IPS-18a (cell line): Measurements from ENCODE around the gene CDKN2C.
A peak's percentile ranks its signal among the peaks of the same experiment; 100 is the strongest.

Experiments used
- H3K27ac ChIP-seq: one replicate; pipeline ENCODE4 v1.5.1; 2013; ENCODE audit warnings: low read length
- H3K27me3 ChIP-seq: one replicate; pipeline ENCODE4 v1.6.1; 2013; ENCODE audit warnings: mild to moderate bottlenecking, low read length; ENCODE audit not compliant: control insufficient read depth, insufficient read depth
- H3K36me3 ChIP-seq: one replicate; pipeline ENCODE4 v1.6.1; 2013; ENCODE audit warnings: low read depth, low read length; ENCODE audit not compliant: control insufficient read depth
- H3K4me1 ChIP-seq: one replicate; pipeline ENCODE4 v1.6.1; 2013; ENCODE audit warnings: low read depth, low read length; ENCODE audit not compliant: control insufficient read depth
- H3K4me3 ChIP-seq: one replicate; pipeline ENCODE4 v1.5.1; 2013; ENCODE audit warnings: low read length
- H3K9ac ChIP-seq: one replicate; pipeline ENCODE4 v1.6.1; 2013; ENCODE audit warnings: mild to moderate bottlenecking, low read length, moderate library complexity
- H3K9me3 ChIP-seq: one replicate; pipeline ENCODE4 v1.6.1; 2013; ENCODE audit warnings: low read depth, low read length; ENCODE audit not compliant: control insufficient read depth

Gene CDKN2C

DNA sequence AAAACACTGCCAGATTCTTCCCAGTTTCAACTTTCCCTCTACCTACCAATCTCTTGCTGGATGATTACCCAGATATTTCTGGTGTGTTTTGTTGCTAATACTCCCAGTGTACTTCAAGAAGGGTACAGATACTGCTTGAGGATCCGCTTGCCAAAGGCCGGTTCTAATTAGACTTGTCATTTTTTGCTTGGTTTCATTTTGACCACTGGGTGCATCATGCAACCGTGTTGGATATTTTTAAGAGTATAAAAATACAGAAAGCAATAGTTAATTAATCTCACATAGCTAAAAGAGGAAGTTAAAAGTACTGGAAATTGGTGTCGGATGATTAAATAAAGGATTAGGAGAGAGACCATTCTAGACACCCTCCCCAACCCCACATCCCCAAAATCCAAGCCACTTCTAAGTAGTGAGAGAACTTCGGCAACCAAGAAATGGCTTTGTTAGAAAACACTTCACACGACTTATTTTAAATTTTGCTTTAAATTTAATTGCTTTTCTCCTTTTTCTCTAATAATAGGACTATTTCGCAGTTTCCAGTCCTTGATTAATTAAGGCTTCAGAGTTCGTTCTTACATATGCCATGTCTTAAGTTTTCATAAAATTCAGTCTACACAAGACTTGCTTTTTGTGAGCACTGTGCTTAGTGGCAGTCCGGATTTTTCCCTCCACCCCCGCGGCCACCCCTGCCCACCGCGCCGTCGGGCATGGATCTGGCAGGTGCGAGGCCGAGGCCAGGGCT, 2.5 kb upstream of the CDKN2C start:
- H3K36me3 ChIP-seq, result no peaks in the 10 kb centered on the region
- H3K27ac ChIP-seq, result no peak overlapping the region
- H3K4me1 ChIP-seq, result peaks cover 13% of the 10 kb centered on the region
- H3K9ac ChIP-seq, result no peak overlapping the region
- H3K9me3 ChIP-seq, result no peaks in the 10 kb centered on the region
- H3K4me3 ChIP-seq, result peak overlapping the region; percentile 56
- peaks cover 91% of the 10 kb centered on the region for H3K27me3 ChIP-seq

DNA sequence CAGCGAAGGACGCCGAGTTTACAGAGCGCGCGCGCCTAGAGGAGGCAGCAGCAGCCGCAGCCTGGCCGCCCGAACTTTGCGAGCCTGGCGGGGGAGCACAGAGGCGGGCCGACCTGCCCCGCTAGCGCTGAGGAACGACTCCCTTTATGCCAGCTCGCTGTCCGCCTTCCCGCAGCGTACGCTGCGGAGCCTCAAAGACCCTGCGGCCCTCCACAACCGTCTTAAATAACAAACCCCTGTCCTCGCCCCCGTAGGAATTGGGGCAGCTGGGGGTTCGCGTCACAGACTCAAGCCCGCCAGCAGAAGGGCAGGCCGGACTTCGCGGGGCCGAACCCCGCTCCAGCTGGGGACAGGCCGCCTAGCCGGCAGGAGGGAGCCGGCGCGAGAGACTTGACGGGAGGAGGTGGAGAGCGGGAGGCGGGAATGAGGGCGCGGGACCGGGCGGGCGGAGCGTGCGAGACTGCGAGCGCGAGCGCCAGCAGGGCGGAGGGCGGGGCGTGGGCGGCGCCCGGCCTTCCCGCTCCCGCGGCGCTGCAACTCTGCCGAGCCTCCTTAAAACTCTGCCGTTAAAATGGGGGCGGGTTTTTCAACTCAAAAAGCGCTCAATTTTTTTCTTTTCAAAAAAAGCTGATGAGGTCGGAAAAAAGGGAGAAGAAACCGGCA, 1.8 kb upstream of the CDKN2C start:
- Histone ChIP-seq H3K27ac (no peak overlapping the region), H3K4me3 (peak overlapping the region; percentile 56), H3K36me3 (no peaks in the 10 kb centered on the region), H3K27me3 (peaks cover 93% of the 10 kb centered on the region), H3K4me1 (peaks cover 13% of the 10 kb centered on the region), H3K9ac (no peak overlapping the region), H3K9me3 (no peaks in the 10 kb centered on the region)

DNA sequence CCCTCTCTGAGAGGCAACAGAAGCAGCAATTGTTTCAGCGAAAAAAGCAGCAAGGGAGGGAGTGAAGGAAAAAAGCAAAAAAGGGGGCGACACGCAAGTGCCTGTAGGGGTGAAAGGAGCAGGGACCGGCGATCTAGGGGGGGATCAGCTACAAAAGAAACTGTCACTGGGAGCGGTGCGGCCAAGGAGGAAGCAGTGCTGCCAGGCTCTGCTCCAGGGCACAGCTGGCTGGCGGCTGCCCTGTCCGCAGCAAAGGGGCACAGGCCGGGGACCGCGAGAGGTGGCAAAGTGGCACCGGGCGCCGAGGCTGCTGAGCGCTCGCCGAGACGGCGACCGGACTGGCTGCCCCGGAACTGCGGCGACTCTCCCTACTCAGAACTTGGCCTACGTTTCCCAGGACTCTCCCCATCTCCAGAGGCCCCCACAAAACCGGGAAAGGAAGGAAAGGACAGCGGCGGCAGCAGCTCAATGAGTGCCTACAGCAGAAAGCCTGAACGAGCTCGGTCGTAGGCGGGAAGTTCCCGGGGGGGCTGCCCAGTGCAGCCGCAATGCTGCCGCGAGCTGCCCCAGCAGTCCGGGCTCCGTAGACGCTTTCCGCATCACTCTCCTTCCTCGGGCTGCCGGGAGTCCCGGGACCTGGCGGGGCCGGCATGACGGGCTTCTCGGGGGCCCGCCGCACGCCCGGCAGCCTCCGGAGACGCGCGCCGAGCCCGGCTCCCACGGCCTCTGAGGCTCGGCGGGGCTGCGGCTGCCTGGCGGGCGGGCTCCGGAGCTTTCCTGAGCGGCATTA, 1.0 kb upstream of the CDKN2C start:
- peaks cover 96% of the 10 kb centered on the region for H3K27me3 ChIP-seq
- no peaks in the 10 kb centered on the region for H3K9me3 ChIP-seq
- H3K36me3 ChIP-seq, result no peaks in the 10 kb centered on the region
- peak overlapping the region; percentile 56 for H3K4me3 ChIP-seq
- no peak overlapping the region for H3K9ac ChIP-seq
- H3K4me1 ChIP-seq, result peaks cover 13% of the 10 kb centered on the region
- no peak overlapping the region for H3K27ac ChIP-seq

DNA sequence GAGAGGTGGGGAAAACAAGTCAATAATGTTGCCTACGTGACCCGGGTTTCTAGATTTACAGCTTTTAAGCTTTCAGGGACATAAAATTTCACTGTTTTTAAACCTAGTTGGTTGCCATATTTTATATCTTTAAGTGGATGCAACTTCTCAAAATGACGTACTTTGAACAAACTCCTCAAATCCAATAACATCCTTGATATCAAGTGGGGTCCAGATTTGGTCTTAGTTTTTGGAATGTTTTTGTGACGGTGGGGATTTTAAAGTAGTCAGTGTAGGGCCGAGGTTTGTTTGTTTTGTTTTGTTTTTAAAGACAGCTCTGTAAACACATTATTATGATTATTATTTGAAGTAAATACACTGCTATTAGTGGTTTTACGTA, 453 bp downstream of the CDKN2C start:
- Histone ChIP-seq H3K27ac (no peak overlapping the region), H3K4me1 (peaks cover 13% of the 10 kb centered on the region), H3K9ac (no peak overlapping the region), H3K27me3 (peaks cover 96% of the 10 kb centered on the region), H3K9me3 (no peaks in the 10 kb centered on the region), H3K36me3 (no peaks in the 10 kb centered on the region), H3K4me3 (no peak overlapping the region)

DNA sequence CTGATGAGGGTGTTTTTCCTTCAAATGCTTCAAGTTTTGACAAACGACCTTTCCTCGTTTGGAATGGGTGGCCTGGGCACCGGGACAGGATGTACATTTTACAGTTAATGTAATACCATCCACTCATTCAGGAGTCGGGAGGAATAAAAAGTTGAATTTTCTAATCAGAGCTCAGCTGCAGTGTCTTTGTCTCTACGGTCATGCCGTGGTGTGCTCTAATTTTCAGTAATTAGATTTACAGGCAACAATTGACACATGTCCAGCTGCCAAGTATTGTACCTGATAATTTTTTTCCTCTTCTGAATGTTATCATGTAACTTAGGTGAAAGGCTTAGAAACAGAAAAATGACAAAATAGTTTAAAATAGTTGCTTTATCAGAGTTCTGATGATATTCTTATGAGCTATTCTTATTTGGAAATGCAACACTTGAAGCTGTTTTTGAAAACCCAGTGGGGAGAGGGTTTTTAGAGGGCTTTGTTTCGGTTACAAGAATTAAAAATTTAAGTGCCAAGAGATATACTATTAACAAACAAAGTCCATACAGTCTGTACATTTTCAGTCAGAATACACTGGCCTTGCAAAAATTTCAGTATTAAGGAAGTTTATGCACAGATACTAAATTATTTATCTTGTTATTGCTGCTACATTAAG, 1.0 kb downstream of the CDKN2C start:
- Histone ChIP-seq H3K4me3 (no peak overlapping the region), H3K4me1 (peaks cover 13% of the 10 kb centered on the region), H3K9me3 (no peaks in the 10 kb centered on the region), H3K27me3 (peaks cover 96% of the 10 kb centered on the region), H3K27ac (no peak overlapping the region), H3K9ac (no peak overlapping the region), H3K36me3 (no peaks in the 10 kb centered on the region)

DNA sequence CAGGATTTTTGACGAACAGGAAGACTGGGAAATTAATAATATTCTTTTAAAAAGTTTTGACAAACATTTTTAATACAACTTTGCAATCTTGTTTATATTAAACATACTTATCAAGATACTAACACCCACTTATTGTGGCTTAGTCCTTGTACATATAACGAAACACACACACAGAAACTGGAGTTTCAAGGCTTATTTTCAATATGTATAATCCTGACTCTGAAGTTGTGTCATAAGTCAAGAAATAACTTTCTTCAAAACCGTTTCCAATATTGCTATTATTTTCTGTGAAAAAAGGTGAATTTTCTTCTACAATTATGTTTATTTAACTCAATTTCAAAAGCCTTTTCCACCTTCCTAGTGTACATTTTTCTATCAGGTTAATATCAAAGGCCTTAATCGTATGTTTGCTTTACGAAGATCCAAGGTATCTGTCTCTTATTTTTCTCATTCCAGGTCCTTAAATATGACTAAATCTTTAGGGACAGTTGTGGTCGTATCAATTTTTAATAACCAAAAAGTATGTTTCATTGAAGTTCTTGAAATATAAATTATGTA, 1.8 kb downstream of the CDKN2C start:
- H3K9ac ChIP-seq, result no peak overlapping the region
- H3K4me1 ChIP-seq, result peaks cover 20% of the 10 kb centered on the region
- no peak overlapping the region for H3K4me3 ChIP-seq
- H3K36me3 ChIP-seq, result no peaks in the 10 kb centered on the region
- H3K27me3 ChIP-seq, result peaks cover 96% of the 10 kb centered on the region
- H3K9me3 ChIP-seq, result no peaks in the 10 kb centered on the region
- no peak overlapping the region for H3K27ac ChIP-seq

DNA sequence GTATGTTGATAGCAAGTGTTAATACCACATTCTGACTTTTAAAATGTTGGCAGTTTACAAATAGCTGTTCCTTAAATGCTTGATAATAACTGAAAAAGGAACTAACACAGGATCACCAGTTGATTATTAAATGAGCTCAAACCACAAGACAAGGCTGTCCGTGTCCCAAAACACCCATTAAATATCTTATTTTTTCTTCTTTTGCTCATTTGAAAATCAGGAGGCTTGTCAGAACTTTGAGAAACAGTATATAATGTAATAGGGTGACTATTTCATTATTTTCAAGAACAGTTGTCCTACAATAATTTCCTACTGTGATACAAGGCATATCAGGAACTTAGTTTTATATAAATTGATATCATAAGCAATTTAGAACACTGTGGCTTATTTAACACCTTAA, 2.7 kb downstream of the CDKN2C start:
- Histone ChIP-seq H3K27me3 (peaks cover 96% of the 10 kb centered on the region), H3K36me3 (no peaks in the 10 kb centered on the region), H3K27ac (no peak overlapping the region), H3K4me1 (peaks cover 21% of the 10 kb centered on the region), H3K4me3 (no peak overlapping the region), H3K9ac (no peak overlapping the region), H3K9me3 (no peaks in the 10 kb centered on the region)

DNA sequence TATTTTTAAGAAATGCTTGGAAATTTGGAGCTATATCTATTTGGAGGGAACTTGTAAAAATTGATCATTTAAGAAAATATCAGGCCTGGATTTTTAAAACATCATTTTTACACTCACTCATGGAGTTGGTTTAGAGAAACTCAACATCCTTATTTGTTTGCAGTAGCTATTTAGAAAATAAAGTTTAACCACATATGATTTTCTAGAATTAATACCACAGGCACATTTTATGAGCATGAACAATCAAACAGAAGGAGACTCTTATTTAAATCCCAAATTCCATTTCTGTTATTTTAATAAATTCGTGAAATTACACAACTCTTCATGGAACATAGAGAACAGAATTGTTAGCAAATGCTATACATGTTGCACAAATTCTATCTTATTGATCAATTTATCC, 3.2 kb downstream of the CDKN2C start:
- Histone ChIP-seq H3K4me3 (no peak overlapping the region), H3K36me3 (no peaks in the 10 kb centered on the region), H3K27ac (no peak overlapping the region), H3K27me3 (peaks cover 97% of the 10 kb centered on the region), H3K4me1 (peaks cover 21% of the 10 kb centered on the region), H3K9ac (no peak overlapping the region), H3K9me3 (no peaks in the 10 kb centered on the region)

DNA sequence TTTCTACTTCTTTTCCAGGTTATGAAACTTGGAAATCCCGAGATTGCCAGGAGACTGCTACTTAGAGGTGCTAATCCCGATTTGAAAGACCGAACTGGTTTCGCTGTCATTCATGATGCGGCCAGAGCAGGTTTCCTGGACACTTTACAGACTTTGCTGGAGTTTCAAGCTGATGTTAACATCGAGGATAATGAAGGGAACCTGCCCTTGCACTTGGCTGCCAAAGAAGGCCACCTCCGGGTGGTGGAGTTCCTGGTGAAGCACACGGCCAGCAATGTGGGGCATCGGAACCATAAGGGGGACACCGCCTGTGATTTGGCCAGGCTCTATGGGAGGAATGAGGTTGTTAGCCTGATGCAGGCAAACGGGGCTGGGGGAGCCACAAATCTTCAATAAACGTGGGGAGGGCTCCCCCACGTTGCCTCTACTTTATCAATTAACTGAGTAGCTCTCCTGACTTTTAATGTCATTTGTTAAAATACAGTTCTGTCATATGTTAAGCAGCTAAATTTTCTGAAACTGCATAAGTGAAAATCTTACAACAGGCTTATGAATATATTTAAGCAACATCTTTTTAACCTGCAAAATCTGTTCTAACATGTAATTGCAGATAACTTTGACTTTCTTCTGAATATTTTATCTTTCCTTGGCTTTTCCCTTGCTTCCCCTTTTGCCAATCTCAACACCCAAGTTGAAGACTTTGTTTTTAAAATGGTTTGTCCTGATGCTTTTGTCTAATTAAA, 4.0 kb downstream of the CDKN2C start:
- Histone ChIP-seq H3K4me1 (peaks cover 29% of the 10 kb centered on the region), H3K9ac (no peak overlapping the region), H3K4me3 (no peak overlapping the region), H3K36me3 (no peaks in the 10 kb centered on the region), H3K9me3 (no peaks in the 10 kb centered on the region), H3K27me3 (peaks cover 99% of the 10 kb centered on the region), H3K27ac (no peak overlapping the region)

DNA sequence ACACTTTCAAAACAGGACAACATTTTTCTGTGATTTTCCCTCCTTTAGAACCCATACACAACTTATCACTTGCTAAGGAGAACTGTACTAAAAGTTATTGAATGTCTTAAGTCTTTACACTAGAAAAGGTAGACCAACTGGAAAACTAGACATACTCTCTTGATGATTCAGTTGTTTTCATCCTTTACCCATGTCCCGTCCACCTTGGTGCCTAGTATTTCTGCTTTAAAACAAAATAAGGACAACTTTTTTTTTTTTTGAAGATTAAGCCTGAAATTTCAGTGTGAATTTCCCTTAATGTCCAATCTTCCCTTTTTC, 4.5 kb downstream of the CDKN2C start:
- Histone ChIP-seq H3K4me3 (no peak overlapping the region), H3K36me3 (no peaks in the 10 kb centered on the region), H3K27me3 (peaks cover 99% of the 10 kb centered on the region), H3K9ac (no peak overlapping the region), H3K9me3 (no peaks in the 10 kb centered on the region), H3K4me1 (peaks cover 31% of the 10 kb centered on the region), H3K27ac (no peak overlapping the region)

DNA sequence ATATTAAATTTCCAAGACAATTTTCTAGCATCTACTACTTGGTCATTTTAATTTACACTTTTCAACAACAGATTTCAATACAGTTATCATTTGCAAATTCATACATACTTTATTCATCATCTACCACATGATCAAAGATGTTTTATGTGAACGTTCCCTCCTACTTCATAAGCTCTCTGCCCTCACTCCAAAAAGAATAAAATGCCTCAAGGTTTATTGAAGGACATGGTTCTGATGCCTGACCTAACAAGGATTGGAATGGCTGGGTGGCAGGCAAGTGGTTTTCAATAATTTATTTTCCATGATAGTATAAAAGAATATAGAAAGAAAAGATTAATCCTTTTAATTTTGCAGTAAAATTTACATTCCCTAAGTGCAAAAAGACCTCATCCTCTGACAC, 5.4 kb downstream of the CDKN2C start:
- H3K9ac ChIP-seq, result no peak overlapping the region
- peaks cover 23% of the 10 kb centered on the region for H3K4me1 ChIP-seq

More for the DNA sequence above, 5.4 kb downstream of the CDKN2C start:
- Histone ChIP-seq H3K27ac (no peak overlapping the region), H3K9me3 (no peaks in the 10 kb centered on the region), H3K4me3 (no peak overlapping the region), H3K27me3 (peaks cover 99% of the 10 kb centered on the region), H3K36me3 (no peaks in the 10 kb centered on the region)
